HG02623 (cell line): ENCODE measurements around the gene FOSB.

ENCODE experiments used
- ATAC-seq: cut with Tn5 transposase; IDR thresholded peaks from one replicate; pipeline ENCODE4 v1.9.1; 2021; ENCODE audit warnings: moderate library complexity; ENCODE audit not compliant: unreplicated experiment

Gene FOSB

DNA sequence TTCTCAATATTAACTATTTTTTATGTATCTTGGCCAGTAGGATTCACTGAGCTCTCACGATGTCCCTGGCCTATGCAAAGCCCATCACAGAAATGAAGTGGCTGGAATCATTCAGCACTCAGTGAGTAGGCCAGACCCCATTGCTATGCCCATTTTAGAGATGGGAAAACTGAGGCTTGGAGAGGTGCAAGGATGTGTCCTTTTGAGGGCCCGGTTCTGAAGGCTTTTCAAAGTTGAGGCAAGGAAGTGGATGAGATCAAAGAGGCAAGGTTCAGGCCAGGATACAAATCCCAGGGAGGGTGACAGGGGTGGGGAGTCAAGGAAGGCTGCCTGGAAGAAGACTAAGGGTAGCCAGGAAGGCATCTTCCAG, 25.4 kb upstream of the FOSB start:
- no peak for ATAC-seq

GRCh38 chr19:45442778-45443461, 24.9 kb upstream of the FOSB start:
- ATAC-seq, result no peak

- ATAC-seq, result no peak
Measured at GRCh38 chr19:45443462-45444317, 24.1 kb upstream of the FOSB start.

- ATAC-seq, result no peak
Measured at GRCh38 chr19:45444318-45445041, 23.3 kb upstream of the FOSB start.

DNA sequence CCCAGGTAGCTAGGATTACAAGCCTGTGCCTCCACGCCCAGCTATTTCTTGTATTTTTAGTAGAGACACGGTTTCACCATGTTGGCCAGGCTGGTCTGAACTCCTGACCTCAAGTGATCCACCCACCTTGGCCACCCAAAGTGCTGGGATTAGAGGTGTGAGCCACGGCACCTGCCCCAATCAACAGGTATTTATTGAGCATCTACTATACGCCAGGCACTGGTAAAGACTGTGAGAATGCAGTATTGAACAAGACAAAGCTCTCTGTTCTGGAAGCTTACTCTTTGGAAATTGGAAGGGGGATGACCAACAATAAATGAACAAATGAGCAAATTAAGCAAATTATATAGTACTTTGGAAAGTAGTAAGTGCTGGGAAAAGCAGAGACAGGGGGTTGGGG, 22.7 kb upstream of the FOSB start:
- ATAC-seq, result no peak

DNA sequence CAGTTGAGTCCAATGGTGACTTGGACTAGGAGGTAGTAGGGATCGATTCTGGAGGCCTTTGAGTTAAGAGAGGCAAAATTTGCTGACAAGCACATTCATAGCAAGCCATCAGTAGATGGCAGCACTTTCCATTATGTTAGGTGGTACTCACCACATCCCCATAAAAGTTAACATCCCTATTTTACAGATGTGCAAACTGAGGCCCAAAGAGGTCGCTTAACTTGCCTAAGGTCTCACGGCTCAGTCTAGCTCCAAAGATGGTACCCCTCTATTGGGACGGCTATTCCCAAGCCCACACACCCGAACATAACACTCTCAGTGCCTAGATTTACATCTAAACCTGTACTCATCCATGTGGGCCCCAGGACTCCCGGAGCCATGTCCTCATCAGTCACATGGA, 21.5 kb upstream of the FOSB start:
- no peak for ATAC-seq

DNA sequence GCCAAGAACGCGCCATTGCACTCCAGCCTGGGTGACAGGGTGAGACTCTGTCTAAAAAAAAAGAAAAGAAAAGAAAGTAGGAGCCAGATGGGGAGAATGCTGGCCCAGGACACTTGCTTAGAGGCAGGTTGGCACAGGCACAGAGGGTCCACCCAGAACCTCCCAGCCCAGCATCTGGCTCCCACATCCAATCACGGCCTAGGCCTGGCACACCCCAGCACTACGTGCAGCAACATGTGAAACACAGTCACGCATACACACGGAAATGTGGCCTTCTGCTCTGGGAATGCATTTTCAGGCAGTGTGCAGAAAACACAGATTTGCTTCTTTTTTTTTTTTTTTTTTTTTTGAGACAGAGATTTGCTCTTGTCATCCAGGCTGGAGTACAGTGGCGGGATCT, 20.9 kb upstream of the FOSB start:
- ATAC-seq, result no peak

DNA sequence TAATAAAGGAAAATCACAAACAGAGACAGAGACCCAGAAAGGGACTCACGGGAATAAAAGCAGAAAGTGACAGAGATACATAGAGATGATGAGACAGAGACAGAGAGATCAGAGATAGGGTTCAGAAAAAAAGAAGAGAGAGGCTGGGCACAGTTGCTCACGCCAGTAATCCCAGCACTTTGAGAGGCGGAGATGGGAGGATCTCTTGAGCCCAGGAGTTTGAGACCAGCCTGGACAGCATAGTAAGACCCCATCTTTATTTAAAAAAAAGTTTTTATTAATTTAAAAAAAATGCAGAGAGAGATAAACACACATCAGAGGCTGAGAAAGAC, 19.4 kb upstream of the FOSB start:
- ATAC-seq, result no peak

GRCh38 chr19:45448887-45449299, 18.9 kb upstream of the FOSB start:
- no peak for ATAC-seq

DNA sequence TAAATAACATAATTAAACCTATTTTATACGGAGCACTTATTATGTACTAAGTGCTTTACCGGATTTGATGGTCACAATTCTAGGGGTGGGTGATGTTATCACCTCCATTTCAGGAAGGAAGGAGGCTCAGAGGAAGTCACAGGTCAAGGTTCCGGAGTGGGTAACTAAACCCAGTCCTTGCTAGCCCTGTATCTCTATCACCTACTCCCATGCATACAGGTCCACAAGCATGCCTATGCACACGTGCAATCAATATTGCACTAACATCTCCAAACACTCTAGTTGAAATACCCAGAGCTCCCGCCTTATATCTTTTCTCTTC, 17.8 kb upstream of the FOSB start:
- no peak for ATAC-seq

- ATAC-seq, result no peak
Measured at GRCh38 chr19:45451131-45451849, 16.5 kb upstream of the FOSB start.

GRCh38 chr19:45451850-45452387, 15.9 kb upstream of the FOSB start:
- ATAC-seq, result no peak

DNA sequence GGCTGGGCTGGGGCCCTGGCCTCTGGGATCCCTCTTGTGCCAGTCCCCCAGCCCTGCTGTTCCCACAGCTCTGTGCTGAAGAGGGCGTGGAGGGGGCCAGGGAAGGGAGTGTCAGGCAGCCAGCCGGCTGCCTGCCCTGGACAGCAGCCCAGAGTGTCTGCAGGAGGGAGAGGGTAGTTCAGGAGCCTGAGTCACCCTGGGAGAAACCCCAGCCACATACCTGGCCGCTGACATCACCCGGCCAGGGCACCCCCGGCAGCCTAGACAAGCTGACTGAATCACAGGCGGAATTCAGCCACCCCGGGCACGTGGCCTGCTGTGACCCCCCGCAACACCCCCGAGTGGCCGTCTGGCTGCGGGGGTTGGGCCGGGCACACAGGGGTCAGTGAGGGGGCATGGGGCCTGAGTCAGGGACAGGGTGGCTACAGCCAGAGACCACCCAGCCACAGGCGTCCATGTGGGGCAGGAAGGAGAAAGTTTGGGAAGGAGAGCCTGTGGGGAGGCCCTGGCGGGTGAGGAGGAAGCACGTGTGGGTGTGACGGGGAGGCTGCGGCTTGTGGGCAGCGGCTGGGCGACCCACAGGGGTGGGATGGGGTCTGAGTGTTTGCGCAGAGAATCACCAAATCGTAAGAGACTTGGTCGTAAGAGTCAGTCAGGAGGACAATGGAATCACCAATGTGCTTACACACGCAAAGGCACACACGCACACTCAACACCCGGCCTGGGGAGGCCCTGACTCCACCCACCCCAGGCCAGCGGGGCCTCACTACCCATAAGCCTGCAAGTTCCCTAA, 11.9 kb upstream of the FOSB start:
- no peak for ATAC-seq

- no peak for ATAC-seq
Measured at GRCh38 chr19:45456500-45456815, 11.3 kb upstream of the FOSB start.

GRCh38 chr19:45457776-45458175, 10.0 kb upstream of the FOSB start:
- ATAC-seq, result no peak

DNA sequence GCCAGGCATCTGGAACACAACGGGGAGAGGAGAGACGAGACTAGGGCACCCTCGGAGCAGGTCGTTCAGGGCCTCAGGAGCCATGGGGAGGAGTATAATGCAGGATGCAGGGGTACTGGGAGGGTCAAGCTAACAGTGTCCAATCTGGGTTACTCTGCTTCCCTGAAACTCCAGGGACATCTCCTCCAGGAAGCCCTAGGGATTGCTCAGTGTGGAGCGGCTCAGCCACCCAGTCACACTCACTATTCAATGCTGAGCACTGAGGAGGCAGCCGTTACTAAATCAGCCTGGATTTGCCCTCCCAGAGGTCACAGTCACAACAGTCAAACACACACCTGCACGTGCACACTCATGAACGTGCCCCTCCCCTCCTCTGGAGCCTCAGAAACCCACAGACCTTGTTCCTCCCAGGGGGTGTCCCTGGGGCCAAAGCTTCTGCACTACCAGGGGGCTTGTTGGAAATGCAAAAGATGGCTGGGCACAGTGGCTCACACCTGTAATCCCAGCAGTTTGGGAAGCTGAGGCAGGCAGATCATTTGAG, 6.9 kb upstream of the FOSB start:
- ATAC-seq, result no peak

GRCh38 chr19:45462174-45462573, 5.6 kb upstream of the FOSB start:
- no peak for ATAC-seq

DNA sequence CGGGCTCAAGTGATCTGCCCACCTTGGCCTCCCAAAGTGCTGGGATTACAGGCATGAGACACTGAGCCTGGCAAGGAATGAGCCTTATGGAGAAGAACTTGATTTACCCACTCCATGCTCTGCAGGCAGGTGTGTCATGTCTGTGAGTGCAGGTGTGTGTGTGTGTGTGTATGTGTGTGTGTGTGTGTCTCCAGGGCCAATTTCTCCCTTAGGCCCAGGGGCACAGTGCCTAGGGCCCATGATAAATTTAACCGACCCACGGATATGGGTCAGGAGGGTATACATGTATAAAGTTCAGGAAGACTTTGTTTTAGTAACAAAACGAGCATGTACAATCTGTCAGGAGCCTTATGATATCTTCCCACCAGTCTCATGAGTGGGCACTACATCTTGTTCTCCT, 4.6 kb upstream of the FOSB start:
- ATAC-seq, result no peak

DNA sequence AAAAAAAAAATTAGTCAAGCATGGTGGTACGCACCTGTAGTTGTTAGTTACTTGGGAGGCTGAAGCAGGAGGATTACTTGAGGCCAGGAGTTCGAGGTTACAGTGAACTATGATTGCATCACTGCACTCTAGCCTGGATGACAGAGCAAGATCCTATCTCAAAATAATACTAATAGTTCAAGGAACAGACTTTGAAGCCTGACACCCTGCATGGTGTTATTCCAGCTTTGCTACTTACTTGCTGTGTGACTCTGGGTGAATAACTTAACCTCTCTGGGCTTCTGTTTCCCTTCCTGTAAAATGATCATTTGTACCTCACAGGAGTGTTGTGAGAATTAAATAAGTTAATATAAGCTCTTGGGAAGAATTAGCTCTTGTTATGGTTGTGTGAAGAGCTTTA, 3.5 kb upstream of the FOSB start:
- ATAC-seq, result no peak

- ATAC-seq, result no peak
Measured at GRCh38 chr19:45464852-45465441, 2.8 kb upstream of the FOSB start.
